HepG2 (cell line): ENCODE data around the gene ERBB3. TPM values are rescaled to one million over a fixed set of nuclear protein-coding genes. Genes with fewer than 3 reads are reported as not detected.

Experiments used
- ATAC-seq: fragments of 200-7000 bp; cut with Tn5 transposase; 3 replicates; pipeline ENCODE4 v1.9.1; 2020; ENCODE audit warnings: mild to moderate bottlenecking, moderate library complexity
- BruUV-seq: library from RNA; stranded (reverse); fragments of 400-500 nt; replicated peaks from 2 replicates; lab custom pipeline; 2021; lab: Mats Ljungman, UMichigan
- CTCF ChIA-PET: fragments of 300-600 bp; formaldehyde crosslinking; extraction: SDS; loops from one replicate; lab custom pipeline; 2021; ENCODE audit warnings: low total read pairs, inconsistent platforms, low intra/inter-chr PET ratio; lab: Yijun Ruan, JAX
- POLR2A ChIA-PET: fragments of 350-600 bp; sonication (Branson Sonifier 250); formaldehyde crosslinking; loops from one replicate; lab custom pipeline; 2020; ENCODE audit warnings: antibody characterized with exemption, inconsistent platforms; lab: Yijun Ruan, JAX
- DNase-seq: peaks from one replicate; pipeline ENCODE4 v3.0.0-alpha.2; 2015; ENCODE audit warnings: low spot score
- FAIRE-seq: peaks from 3 replicates; lab custom pipeline; 2011; peaks lifted over from hg19 to GRCh38; lab: Jason Lieb, UNC
- H2AFZ ChIP-seq: one replicate; pipeline ENCODE4 v1.6.1; 2011; ENCODE audit warnings: low read length, inconsistent platforms
- H3K27ac ChIP-seq: fragments of 300-600 bp; 3 replicates; pipeline ENCODE4 v1.8.0; 2011; ENCODE audit warnings: mixed run types, mild to moderate bottlenecking, mixed read lengths, low read length, inconsistent platforms; ENCODE audit not compliant: insufficient read depth; ENCODE audit errors: extremely low read length
- H3K27me3 ChIP-seq, 2 experiments: fragments of 200-600 bp in 1 of 2; 2 replicates in 1 of 2; 3 replicates in 1 of 2; pipeline versions ENCODE4 v1.6.0 to v1.8.0; 2011; ENCODE audit warnings: low read length in 2 of 2, mild to moderate bottlenecking in 2 of 2, moderate library complexity in 2 of 2, inconsistent platforms in 1 of 2; ENCODE audit not compliant: insufficient read depth in 2 of 2, control insufficient read depth in 1 of 2
- H3K36me3 ChIP-seq, 2 experiments: fragments of 200-600 bp in 1 of 2; replicated peaks in 1 of 2; 2 replicates in 1 of 2; 3 replicates in 1 of 2; pipeline versions ENCODE4 v1.5.1 to v1.8.0; 2011; ENCODE audit warnings: low read length in 2 of 2, inconsistent platforms in 1 of 2; ENCODE audit not compliant: insufficient read depth in 2 of 2, control insufficient read depth in 1 of 2
- H3K4me1 ChIP-seq: 2 replicates; pipeline ENCODE4 v1.5.1; 2012; ENCODE audit warnings: low read length, inconsistent platforms; ENCODE audit not compliant: insufficient read depth
- H3K4me2 ChIP-seq: 2 replicates; pipeline ENCODE4 v1.6.0; 2011; ENCODE audit warnings: low read depth, low read length, inconsistent platforms
- H3K4me3 ChIP-seq, 3 experiments: fragments of 200-600 bp in 1 of 3; sonication (generic), shearing (Covaris generic) in 1 of 3; replicated peaks in 1 of 3; 2 replicates each; pipeline ENCODE4 v1.5.1; 2011 to 2016; ENCODE audit warnings: low read length in 3 of 3, inconsistent platforms in 2 of 3, low read depth in 2 of 3, mild to moderate bottlenecking in 2 of 3, control low read depth in 1 of 3, mixed read lengths in 1 of 3; ENCODE audit not compliant: insufficient read depth in 1 of 3
- H3K79me2 ChIP-seq: one replicate; pipeline ENCODE4 v1.6.1; 2011; ENCODE audit warnings: low read length, inconsistent platforms; ENCODE audit not compliant: insufficient read depth
- H3K9ac ChIP-seq: 2 replicates; pipeline ENCODE4 v1.6.0; 2011; ENCODE audit warnings: mild to moderate bottlenecking, low read depth, low read length, inconsistent platforms; ENCODE audit not compliant: insufficient read depth
- H3K9me3 ChIP-seq: 2 replicates; pipeline ENCODE4 v1.5.1; 2012; ENCODE audit warnings: mild to moderate bottlenecking, low read length
- H4K20me1 ChIP-seq: 2 replicates; pipeline ENCODE4 v1.6.0; 2011; ENCODE audit warnings: inconsistent platforms, mild to moderate bottlenecking, low read length, moderate library complexity; ENCODE audit not compliant: insufficient read depth
- ATF1 ChIP-seq: IDR thresholded peaks from 2 replicates; pipeline ENCODE4 v1.6.1; 2016; ENCODE audit warnings: mild to moderate bottlenecking, control low read depth
- EP300 ChIP-seq, 3 experiments: sonication (generic) in 1 of 3; formaldehyde crosslinking in 1 of 3; IDR thresholded peaks; 2 replicates each; pipeline versions ENCODE4 v1.5.1 to v1.6.1; 2011 to 2020; ENCODE audit warnings: low read depth in 2 of 3, low read length in 2 of 3, borderline replicate concordance in 1 of 3, improper control_type of control experiment in 1 of 3, mild to moderate bottlenecking in 1 of 3, missing genetic modification reagents in 1 of 3, moderate library complexity in 1 of 3
- ERF ChIP-seq: IDR thresholded peaks from 2 replicates; pipeline ENCODE4 v1.6.1; 2018; ENCODE audit warnings: missing biosample characterization, missing genetic modification reagents
- KDM5B ChIP-seq: sonication (generic); formaldehyde crosslinking; IDR thresholded peaks from 2 replicates; pipeline ENCODE4 v1.4.0; 2020; ENCODE audit warnings: missing genetic modification reagents, mild to moderate bottlenecking, borderline replicate concordance
- MAF1 ChIP-seq: sonication (generic); formaldehyde crosslinking; IDR thresholded peaks from 2 replicates; pipeline ENCODE4 v1.5.0; 2020; ENCODE audit warnings: missing genetic modification reagents, borderline replicate concordance
- NCOA1 ChIP-seq: sonication (generic); formaldehyde crosslinking; IDR thresholded peaks from 2 replicates; pipeline ENCODE4 v1.9.0; 2021; ENCODE audit warnings: missing genetic modification reagents
- NFYC ChIP-seq: IDR thresholded peaks from 2 replicates; pipeline ENCODE4 v1.6.1; 2016; ENCODE audit warnings: missing genetic modification reagents, missing compliant biosample characterization
- RBAK ChIP-seq: sonication (generic); formaldehyde crosslinking; IDR thresholded peaks from 2 replicates; pipeline ENCODE4 v1.5.1; 2020; ENCODE audit warnings: mild to moderate bottlenecking, missing genetic modification reagents
- TP53 ChIP-seq: sonication (generic); formaldehyde crosslinking; conservative IDR thresholded peaks from 2 replicates; pipeline ENCODE4 v1.4.0; 2020; ENCODE audit warnings: missing genetic modification reagents
- ZBTB21 ChIP-seq: sonication (generic); formaldehyde crosslinking; IDR thresholded peaks from 2 replicates; pipeline ENCODE4 v1.4.0; 2020; ENCODE audit warnings: missing genetic modification reagents
- ZNF235 ChIP-seq: sonication (generic); formaldehyde crosslinking; IDR thresholded peaks from 2 replicates; pipeline ENCODE4 v1.8.1; 2023; ENCODE audit warnings: mild to moderate bottlenecking, missing genetic modification reagents, borderline replicate concordance
- ZNF329 ChIP-seq: sonication (generic); formaldehyde crosslinking; IDR thresholded peaks from 2 replicates; pipeline ENCODE4 v1.9.0; 2021; ENCODE audit warnings: low read depth, mild to moderate bottlenecking, missing genetic modification reagents
- ZNF430 ChIP-seq: sonication (generic); formaldehyde crosslinking; IDR thresholded peaks from 2 replicates; pipeline ENCODE4 v1.9.0; 2021; ENCODE audit warnings: mild to moderate bottlenecking, missing genetic modification reagents
- ZNF572 ChIP-seq: sonication (generic); formaldehyde crosslinking; IDR thresholded peaks from 2 replicates; pipeline ENCODE4 v1.5.1; 2020; ENCODE audit warnings: mild to moderate bottlenecking, missing genetic modification reagents
- ZNF605 ChIP-seq: sonication (generic); formaldehyde crosslinking; IDR thresholded peaks from 2 replicates; pipeline ENCODE4 v1.8.0; 2022; ENCODE audit warnings: mild to moderate bottlenecking, missing genetic modification reagents
- ZNF841 ChIP-seq: sonication (generic); formaldehyde crosslinking; IDR thresholded peaks from 2 replicates; pipeline ENCODE4 v1.8.1; 2023; ENCODE audit warnings: missing genetic modification reagents, borderline replicate concordance
- WGBS: methylation state at CpG from one replicate; pipeline ENCODE4 v1.1.6; 2017; ENCODE audit warnings: low lambda C conversion rate; 5-methylcytosine and 5-hydroxymethylcytosine counted together
- in situ Hi-C: cut with HindIII; loops from 2 replicates; pipeline ENCODE4 v1.10.0; 2017; ENCODE audit warnings: low pct_unique_long_range_greater_than_20kb; ENCODE audit not compliant: extremely low pct_ligation_motif_present
- intact Hi-C: fragments of 100-400 bp; cut with micrococcal nuclease; formaldehyde crosslinking; loops from one replicate; pipeline ENCODE4 v1.10.0; 2022; ENCODE audit not compliant: unreplicated experiment
- polyA plus RNA-seq, 8 experiments: library from polyadenylated mRNA; depleted of rRNA in 3 of 8; stranded (reverse) in 7 of 8; unstranded in 1 of 8; fragments of >200 nt; fragmentation: Illumina TruSeq in 4 of 8; extraction: Trizol in 4 of 8; gene quantifications; 2 replicates each; pipeline versions ENCODE4 v1.2.1 to v1.2.3, GENCODE V29; 2011 to 2016; ENCODE audit warnings: low read depth in 4 of 8, missing spikeins in 1 of 8, mixed read lengths in 1 of 8; ENCODE audit not compliant: insufficient read depth in 1 of 8
- total RNA-seq, 5 experiments: library from RNA; depleted of rRNA; stranded (reverse); fragments of >200 nt; fragmentation: Illumina TruSeq; extraction: Trizol; gene quantifications; 2 replicates each; pipeline ENCODE4 v1.2.3, GENCODE V29; 2016; ENCODE audit warnings: low read depth in 1 of 5
- TF ChIP-seq, protein P1 (sequence below): sonication (generic); formaldehyde crosslinking; conservative IDR thresholded peaks from 2 replicates; pipeline ENCODE4 v1.4.0; 2020; ENCODE audit warnings: missing genetic modification reagents
- TF ChIP-seq, protein P2 (sequence below): sonication (generic); formaldehyde crosslinking; IDR thresholded peaks from 2 replicates; pipeline ENCODE4 v1.5.1; 2020; ENCODE audit warnings: mild to moderate bottlenecking, missing genetic modification reagents, moderate library complexity
- TF ChIP-seq, protein P3 (sequence below): sonication (generic); formaldehyde crosslinking; IDR thresholded peaks from 2 replicates; pipeline ENCODE4 v1.5.1; 2020; ENCODE audit warnings: missing genetic modification reagents, mild to moderate bottlenecking, borderline replicate concordance

ERBB3 gene
- total and polyA plus RNA-seq, 2 of the 13 experiments (the other 11 are each of a cell fraction or from before 2014, with no cell fraction given) = 93.6 to 358 TPM

DNA sequence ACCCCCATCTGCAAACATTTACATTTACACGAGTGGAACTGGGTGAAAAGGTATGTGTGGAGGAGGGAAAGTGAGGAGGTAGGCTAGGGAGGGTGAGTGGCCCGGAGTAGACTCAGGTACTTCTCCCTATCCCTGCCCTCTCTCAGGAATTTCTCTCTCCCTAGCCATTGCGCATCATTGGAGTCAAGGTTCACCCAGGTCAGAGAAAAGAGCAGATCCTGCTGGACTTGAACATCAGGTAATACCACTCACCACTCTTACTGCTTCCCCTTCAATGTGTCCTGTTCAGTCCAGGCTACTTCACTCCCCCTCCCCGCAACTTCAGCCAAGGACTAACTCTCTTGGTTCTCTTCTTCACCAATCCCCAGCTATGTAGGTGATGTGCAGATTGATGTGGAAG, 50.9 kb downstream of the ERBB3 start:
- in situ Hi-C loops = no loop called here
- no peaks in the 10 kb centered on the region for H3K27me3 ChIP-seq
- H2AFZ ChIP-seq = no peak overlapping the region
- H3K27ac ChIP-seq = no peak overlapping the region
- 0 out of 2 replicates have a peak overlapping the region, but pooled peaks have one; percentile 46 for H3K4me2 ChIP-seq
- BruUV-seq = no TSS peak
- H3K79me2 ChIP-seq = peaks cover 17% of the 10 kb centered on the region
- H3K4me3 ChIP-seq = no peak overlapping the region
- ChIA-PET POLR2A (no interaction called here), CTCF (no interaction called here)
- no peaks in the 10 kb centered on the region for H4K20me1 ChIP-seq
- H3K9ac ChIP-seq = no peak overlapping the region
- no peak for ATAC-seq
- no peaks in the 10 kb centered on the region for H3K9me3 ChIP-seq
- peaks cover 17 to 38% of the 10 kb centered on the region in 2 experiments for H3K36me3 ChIP-seq
- FAIRE-seq = no peak
- WGBS = 69% methylated on average over 4 of the region's 4 CpGs
- no peak for DNase-seq
- intact Hi-C loops = no loop called here
- peaks cover 34% of the 10 kb centered on the region for H3K4me1 ChIP-seq
- TF ChIP-seq, protein P1, sequence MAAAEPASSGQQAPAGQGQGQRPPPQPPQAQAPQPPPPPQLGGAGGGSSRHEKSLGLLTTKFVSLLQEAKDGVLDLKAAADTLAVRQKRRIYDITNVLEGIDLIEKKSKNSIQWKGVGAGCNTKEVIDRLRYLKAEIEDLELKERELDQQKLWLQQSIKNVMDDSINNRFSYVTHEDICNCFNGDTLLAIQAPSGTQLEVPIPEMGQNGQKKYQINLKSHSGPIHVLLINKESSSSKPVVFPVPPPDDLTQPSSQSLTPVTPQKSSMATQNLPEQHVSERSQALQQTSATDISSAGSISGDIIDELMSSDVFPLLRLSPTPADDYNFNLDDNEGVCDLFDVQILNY (CRISPR knock-in tag) = no peak
- TF ChIP-seq RBAK (CRISPR knock-in tag) (no peak), ZNF841 (CRISPR knock-in tag) (no peak), ZNF235 (no peak), ZNF329 (CRISPR knock-in tag) (no peak), MAF1 (CRISPR knock-in tag) (no peak), KDM5B (CRISPR knock-in tag) (no peak), ZBTB21 (CRISPR knock-in tag) (no peak), ATF1 (CRISPR knock-in tag) (no peak), ZNF605 (CRISPR knock-in tag) (no peak), ZNF572 (CRISPR knock-in tag) (no peak), NFYC (CRISPR knock-in tag) (no peak), ZNF430 (no peak), NCOA1 (CRISPR knock-in tag) (no peak), TP53 (CRISPR knock-in tag) (no peak), EP300 (IDR thresholded peaks at IDR 0.05; ENCODE audit: low read depth in 2 of 2, low read length in 2 of 2) (no peak), EP300 (CRISPR knock-in tag; IDR thresholded peaks at IDR 0.05; ENCODE audit: borderline replicate concordance) (no peak), ERF (CRISPR knock-in tag) (no peak)
- TF ChIP-seq, protein P2, sequence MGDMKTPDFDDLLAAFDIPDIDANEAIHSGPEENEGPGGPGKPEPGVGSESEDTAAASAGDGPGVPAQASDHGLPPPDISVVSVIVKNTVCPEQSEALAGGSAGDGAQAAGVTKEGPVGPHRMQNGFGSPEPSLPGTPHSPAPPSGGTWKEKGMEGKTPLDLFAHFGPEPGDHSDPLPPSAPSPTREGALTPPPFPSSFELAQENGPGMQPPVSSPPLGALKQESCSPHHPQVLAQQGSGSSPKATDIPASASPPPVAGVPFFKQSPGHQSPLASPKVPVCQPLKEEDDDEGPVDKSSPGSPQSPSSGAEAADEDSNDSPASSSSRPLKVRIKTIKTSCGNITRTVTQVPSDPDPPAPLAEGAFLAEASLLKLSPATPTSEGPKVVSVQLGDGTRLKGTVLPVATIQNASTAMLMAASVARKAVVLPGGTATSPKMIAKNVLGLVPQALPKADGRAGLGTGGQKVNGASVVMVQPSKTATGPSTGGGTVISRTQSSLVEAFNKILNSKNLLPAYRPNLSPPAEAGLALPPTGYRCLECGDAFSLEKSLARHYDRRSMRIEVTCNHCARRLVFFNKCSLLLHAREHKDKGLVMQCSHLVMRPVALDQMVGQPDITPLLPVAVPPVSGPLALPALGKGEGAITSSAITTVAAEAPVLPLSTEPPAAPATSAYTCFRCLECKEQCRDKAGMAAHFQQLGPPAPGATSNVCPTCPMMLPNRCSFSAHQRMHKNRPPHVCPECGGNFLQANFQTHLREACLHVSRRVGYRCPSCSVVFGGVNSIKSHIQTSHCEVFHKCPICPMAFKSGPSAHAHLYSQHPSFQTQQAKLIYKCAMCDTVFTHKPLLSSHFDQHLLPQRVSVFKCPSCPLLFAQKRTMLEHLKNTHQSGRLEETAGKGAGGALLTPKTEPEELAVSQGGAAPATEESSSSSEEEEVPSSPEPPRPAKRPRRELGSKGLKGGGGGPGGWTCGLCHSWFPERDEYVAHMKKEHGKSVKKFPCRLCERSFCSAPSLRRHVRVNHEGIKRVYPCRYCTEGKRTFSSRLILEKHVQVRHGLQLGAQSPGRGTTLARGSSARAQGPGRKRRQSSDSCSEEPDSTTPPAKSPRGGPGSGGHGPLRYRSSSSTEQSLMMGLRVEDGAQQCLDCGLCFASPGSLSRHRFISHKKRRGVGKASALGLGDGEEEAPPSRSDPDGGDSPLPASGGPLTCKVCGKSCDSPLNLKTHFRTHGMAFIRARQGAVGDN (CRISPR knock-in tag) = no peak
- TF ChIP-seq, protein P3, sequence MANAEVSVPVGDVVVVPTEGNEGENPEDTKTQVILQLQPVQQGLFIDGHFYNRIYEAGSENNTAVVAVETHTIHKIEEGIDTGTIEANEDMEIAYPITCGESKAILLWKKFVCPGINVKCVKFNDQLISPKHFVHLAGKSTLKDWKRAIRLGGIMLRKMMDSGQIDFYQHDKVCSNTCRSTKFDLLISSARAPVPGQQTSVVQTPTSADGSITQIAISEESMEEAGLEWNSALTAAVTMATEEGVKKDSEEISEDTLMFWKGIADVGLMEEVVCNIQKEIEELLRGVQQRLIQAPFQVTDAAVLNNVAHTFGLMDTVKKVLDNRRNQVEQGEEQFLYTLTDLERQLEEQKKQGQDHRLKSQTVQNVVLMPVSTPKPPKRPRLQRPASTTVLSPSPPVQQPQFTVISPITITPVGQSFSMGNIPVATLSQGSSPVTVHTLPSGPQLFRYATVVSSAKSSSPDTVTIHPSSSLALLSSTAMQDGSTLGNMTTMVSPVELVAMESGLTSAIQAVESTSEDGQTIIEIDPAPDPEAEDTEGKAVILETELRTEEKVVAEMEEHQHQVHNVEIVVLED = no peak
